Sigmoid colon (tissue), 4 donors: ENCODE results near the gene PLSCR3.

Source experiments
- CTCF ChIP-seq, 4 experiments: fragments of 450-650 bp in 3 of 4; fragments of 200-600 bp in 1 of 4; IDR thresholded peaks; one replicate each; pipeline ENCODE4 v1.5.1; 2016 to 2019; ENCODE audit warnings: antibody characterized with exemption in 4 of 4, mild to moderate bottlenecking in 3 of 4, moderate library complexity in 2 of 4
- EP300 ChIP-seq, 4 donors: sonication (generic); formaldehyde crosslinking; IDR thresholded peaks; one replicate each; pipeline ENCODE4 v1.6.1; 2017; ENCODE audit warnings: antibody characterized with exemption in 4 of 4
- POLR2A ChIP-seq, 2 donors: fragments of 450-650 bp; IDR thresholded peaks; one replicate each; pipeline ENCODE4 v1.6.1; 2016; ENCODE audit warnings: antibody characterized with exemption in 2 of 2, mild to moderate bottlenecking in 2 of 2, moderate library complexity in 2 of 2
- POLR2AphosphoS5 ChIP-seq, 4 donors: sonication (generic); formaldehyde crosslinking; IDR thresholded peaks; one replicate each; pipeline ENCODE4 v1.6.1; 2017; ENCODE audit warnings: antibody characterized with exemption in 4 of 4

GRCh38 chr17:7403727-7403976 lies 9.3 kb upstream of the PLSCR3 start:
- TF ChIP-seq CTCF (IDR thresholded peaks at IDR 0.05) (no peak), POLR2A (IDR thresholded peaks at IDR 0.05) (no peak), POLR2AphosphoS5 (IDR thresholded peaks at IDR 0.05) (no peak), EP300 (IDR thresholded peaks at IDR 0.05) (no peak)
